ENCODE data around the gene TKT.

TKT gene

DNA sequence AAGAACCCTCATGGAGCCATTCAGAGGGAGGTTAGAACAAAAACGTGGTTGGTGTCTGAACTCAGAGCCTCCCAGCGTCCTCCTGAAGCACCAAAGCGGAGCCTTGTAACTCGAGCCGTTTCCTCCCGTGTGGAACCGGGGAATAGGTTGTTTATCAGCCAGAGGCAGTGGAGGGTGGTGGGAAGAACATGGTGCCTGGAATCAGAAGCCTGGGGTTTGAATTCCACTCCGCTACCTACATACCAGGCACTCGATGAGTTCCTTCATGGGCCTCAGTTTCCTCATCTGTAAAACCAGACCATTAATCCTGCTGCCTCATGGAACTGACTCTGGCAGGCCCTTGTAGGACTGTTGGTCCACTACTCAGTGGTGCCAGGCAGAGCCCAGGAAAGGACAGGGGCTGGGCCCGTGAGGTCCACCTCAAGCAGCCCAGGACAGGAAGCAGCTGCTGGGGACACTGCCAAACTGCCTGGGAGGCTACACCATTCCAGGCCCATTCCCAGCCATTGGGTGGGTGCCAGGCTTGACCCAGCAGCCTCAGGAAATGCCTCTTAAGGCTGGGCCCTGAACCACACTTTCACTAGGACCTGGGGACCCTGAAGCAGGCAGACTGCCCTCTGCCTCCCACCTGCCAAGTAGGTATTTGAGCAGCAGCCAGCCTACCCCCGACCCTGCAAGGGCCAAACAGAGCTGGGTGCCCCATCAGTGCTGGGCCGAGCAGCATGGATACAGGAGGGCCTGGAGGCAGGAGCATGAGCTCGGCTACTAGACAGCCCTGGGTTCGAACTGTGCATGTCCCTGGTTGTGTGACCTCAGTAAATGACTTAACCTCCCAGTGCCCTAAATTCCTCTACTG, 61.4 kb downstream of the TKT start:
- DNase-seq: no peak

DNA sequence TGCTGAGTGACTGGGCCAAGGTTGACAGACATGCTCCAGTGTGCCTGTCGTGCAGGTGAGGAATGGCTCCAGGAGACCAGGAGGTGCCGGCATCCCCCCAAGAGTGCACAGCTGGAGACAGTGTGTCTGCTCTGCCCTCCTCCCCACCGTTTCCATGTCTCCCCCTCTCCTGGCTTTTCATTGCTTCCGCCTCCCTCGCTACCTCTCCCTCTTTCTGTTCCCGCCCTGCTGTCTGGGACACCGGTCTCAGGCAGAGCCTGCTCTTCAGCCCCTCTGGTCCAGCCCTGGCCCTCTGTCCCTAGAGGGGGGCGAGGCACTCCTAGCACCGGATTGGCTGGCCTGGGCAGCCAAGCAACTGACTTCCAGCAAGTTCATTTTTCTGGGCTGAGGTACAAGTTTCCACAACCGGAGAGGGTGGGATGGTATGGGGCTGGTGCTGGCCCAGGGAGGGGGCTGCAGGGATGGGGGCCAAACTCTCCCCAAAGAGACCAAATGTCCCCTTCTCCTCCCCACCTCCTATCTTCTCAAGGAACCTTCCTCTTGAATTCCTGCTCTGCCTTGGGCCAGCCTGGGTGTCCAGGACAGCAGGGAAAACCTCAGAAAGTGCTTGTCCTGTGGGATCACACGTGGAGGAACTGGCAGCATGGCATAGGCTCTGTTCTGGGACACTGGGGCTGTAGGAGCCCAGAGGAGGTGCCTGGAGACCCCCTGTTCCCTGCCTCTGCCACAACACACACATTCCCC, 62.2 kb downstream of the TKT start:
- no peak for DNase-seq

DNA sequence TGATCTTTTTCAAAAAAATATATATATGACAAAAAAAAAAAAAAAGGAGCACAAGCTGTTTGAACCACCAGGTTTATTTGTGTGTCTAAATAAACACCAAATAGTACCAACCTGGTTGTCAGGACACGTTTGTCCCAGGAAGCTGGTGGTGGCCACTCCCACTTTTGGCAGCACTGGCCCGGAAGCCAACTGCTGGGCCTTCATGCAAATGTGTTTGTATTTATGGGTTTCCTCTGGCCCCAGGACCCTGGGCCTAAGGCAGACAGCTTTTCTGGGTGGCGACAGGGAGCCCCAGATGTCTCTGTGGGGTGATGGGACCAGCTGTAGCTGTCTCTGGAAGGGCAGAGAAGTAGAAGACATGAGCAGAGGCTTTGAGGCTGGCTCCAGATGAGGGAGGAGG, 63.2 kb downstream of the TKT start:
- DNase-seq: no peak

DNA sequence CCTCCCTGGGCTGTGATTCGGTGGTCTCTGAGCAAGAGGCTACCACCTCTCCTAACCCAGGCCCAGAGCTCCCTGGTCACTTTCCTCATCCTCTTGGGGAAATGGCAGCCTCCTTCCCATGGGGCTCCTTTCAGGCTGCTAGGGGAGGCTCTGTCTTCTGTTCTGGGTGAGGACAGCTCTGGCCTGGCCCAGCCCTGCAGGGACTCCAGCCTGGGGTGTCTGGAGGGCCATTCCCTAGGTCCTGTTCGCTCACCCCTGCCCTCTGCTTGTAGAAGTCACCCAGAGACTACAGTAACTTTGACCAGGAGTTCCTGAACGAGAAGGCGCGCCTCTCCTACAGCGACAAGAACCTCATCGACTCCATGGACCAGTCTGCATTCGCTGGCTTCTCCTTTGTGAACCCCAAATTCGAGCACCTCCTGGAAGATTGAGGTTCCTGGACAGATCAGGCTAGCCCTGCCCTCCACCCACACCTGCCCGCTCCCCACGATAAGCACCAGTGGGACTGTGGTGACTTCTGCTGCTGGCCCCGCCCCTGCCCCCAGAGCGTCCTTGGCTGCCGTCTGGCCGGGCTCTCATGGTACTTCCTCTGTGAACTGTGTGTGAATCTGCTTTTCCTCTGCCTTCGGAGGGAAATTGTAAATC, 63.9 kb downstream of the TKT start:
- DNase-seq: no peak

DNA sequence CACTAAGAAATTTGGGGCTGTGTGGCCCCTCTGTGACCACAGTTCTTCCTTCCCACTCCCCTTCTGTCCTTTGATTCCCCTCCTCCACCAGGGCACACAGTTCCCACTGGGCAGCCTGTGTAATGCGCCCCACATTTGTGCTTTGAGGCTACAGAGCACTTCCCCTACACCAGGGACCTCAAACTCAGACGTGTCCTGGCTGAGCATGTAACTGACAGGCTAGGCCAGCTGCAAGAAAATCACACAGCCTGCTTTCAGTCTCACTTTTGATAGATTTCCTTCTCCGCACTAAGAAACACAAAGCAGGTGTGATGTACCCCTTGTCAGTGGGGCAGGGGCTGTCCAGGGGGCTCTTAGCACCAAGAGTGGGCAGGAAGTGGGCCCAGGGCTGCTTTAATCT, 65.2 kb downstream of the TKT start:
- no peak for DNase-seq

DNA sequence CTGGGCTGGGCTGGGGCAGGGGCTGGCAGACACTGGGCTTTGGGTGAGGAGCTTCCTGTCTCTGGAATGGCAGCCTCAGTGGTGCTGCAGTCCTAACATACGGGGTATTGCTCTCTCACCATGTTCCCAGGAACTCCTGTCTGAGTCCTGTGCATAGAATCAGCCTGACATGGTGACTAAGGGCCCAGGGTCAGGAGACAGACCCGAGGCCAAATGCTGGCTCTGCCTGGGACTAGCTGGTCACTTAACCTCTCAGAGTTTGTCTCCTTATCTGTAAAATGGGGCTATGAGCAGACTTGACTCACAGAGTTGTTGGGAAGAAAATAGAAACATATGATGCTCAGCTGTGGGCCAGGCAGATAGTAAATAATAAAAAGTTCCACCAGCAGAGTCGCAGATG, 66.5 kb downstream of the TKT start:
- no peak for DNase-seq

DNA sequence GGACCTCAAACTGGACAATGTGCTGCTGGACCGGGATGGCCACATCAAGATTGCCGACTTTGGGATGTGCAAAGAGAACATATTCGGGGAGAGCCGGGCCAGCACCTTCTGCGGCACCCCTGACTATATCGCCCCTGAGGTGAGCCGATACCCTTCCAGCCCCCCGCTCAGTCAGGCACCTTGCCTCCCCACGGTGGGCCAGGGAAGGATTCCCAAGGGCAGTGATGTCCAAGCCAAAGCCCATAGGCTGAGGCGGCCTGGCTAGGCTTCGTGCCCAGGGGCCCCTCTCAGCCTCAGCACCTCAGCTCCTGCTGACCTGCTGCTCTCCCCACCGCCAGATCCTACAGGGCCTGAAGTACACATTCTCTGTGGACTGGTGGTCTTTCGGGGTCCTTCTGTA, 67.1 kb downstream of the TKT start:
- DNase-seq: no peak

DNA sequence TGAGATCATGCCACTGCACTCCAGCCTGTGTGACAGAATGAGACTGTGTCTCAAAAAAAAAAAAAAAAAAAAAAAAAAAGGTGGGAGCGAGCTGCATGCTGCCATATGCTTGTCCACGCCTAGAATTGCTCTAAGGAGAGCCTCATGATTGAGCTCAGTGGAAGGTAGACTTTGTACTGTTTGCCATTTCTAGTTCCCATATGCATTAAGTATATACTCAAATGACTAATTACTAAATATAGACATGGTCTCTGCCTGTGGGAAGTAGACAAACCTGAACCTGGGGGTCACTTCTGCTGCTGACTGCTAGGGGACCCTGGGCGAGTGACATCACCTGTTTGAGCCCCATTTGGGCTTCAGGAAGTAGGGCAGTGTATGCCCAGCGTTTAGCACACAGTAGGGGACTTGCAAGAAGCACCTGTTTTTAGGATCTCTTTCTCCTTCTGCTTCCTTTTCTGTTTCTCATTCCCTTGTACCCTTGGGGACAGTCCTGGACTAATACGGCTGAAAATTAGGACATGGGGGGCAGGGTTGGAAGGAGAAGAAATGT, 67.6 kb downstream of the TKT start:
- DNase-seq: no peak

DNA sequence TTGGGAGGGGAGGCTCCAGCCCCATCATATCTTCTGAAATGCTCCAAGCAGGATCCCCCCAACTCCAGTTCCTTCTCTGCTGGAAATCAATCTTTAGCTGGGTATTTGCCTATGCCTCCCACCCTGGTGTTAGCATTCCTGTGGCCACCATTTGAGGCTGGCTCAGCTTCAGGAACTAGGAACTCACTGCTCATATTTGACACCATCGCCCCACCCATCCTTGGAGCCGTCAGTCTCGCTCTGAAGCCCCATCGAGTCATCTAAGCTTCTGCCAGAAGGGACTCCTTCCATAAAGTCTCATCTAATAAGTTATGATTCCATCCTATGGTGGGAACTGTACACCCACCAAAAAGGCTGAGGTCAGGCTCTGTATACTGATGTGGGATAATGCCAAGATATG, 68.4 kb downstream of the TKT start:
- no peak for DNase-seq

DNA sequence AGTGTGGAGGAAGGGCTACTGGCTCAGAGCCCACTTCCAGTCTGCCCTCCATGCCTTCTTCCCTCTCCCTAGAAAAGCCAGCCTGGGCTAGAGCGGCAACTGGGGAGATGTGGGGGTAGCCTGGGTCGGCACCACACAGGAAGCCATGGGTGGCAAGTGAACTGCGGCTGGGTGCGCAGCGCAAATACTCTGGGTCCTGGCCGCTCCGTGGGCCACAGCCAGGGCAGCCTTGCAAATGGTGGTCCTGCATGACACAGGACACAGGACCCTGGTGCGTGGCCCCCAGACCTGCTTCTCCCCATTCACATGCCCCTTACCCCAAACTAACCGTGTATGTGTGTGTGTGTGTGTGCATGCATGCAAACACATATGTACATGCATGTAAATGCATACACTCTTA, 69.1 kb downstream of the TKT start:
- DNase-seq: no peak

DNA sequence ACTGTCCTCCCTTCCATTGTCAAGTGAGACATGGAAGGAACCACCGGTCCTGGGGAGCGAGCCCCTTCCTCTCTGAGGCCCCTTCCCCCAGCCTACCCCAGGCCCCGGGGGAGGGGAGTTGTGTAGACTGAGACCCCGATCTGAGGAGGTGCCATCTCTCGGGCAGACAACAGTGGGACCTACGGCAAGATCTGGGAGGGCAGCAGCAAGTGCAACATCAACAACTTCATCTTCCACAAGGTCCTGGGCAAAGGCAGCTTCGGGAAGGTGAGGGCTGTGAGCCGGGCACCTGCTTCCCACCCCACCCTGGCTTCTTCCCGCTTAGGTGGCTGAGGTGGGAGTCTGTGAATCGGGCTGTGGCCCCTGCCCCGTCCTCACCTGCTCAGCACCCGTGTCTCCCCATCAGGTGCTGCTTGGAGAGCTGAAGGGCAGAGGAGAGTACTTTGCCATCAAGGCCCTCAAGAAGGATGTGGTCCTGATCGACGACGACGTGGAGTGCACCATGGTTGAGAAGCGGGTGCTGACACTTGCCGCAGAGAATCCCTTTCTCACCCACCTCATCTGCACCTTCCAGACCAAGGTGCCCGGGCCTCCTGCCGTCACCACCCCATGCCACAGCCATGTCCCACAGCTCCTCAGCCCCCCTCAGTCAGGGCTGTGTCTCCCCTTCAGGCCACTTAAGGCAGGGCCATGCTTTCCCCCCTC, 69.9 kb downstream of the TKT start:
- DNase-seq: no peak

DNA sequence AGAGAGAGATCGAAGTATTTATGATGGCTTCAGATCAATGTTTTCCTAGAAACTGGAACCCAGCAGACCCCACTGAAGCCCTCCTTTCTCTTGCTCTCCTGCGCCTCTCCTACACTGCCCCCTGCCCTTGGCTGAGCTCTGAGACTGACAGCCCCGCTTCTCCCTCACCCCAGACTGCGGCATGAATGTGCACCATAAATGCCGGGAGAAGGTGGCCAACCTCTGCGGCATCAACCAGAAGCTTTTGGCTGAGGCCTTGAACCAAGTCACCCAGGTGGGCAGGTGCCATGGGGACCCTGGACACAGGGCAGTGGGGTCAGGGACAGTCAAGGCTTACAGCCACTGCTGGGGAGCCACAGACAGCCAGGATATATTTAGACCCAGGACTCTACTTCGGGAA, 71.1 kb downstream of the TKT start:
- DNase-seq: no peak

DNA sequence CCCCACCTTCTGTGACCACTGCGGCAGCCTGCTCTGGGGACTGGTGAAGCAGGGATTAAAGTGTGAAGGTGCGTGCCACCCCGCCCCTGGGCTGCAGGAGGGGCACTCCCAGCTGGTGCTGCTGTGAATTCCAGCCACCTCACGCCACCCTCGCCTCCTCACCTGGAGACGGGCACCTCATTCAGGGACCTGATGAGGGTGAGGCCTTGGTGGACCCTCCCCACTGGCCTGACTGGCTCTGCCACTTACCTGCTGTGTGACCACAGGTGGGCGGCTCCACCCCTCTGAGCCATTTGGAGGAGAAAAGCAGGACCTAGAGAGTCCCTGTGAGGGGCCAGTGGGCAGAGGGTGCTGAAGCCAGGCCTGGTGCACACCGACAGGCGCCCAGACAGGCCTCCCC, 72.3 kb downstream of the TKT start:
- no peak for DNase-seq

DNA sequence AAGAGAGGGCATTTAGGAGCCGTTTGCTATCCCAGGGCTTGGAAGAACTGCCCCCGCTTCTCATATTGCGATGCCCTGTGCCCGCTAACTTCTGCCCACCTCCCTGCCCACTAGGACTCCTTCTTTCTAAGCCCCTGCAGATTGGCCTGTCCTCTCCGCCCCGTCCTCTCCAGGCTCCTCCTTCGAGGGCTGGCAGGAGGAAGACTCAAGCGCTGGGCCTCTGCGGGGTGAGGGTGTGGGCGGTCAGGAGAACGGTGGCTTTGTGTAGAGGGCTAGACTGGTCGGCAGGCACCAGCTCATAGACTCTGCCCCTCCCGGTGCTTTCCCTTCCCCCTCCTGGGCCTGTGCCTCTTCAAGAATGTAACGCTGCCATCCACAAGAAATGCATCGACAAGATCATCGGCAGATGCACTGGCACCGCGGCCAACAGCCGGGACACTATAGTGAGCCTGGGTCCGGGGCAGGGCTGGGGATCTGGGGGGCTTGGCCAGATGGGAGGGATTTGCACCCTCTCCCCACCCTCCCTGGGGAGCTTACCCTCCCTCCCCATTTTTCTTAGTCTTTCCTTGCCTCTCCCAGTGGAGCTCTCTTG, 73.0 kb downstream of the TKT start:
- DNase-seq: no peak

DNA sequence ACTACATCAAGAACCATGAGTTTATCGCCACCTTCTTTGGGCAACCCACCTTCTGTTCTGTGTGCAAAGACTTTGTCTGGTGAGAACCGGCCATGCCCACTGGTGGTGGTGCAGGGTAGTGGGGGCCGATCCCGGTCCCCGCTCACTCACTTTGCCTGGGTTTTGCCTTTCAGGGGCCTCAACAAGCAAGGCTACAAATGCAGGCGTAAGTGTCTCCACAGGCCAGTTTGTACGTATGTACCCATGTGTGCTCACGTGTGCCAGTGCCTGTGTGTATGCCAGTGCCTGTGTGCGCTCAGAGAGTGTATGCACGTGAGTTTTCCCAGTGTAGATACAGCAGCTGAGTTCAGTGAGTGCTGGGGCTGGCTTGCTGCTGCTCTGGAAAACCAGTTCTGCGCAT, 74.3 kb downstream of the TKT start:
- DNase-seq: no peak

DNA sequence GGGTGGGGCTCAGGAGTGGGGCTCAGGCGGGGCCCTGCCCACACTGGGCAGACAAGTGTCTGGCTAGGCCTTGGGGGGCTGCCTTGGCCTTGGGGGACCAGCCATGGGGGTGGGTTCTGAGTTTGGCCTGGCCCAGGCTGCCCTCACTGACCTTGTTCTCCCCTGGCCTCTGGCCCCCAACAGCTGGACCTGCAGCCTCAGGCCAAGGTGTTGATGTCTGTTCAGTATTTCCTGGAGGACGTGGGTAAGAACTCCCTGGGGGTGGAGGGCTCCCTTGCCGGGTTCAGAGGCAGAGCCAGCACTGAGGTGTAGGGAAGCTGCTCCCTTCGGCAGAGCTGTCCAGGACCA, 74.8 kb downstream of the TKT start:
- no peak for DNase-seq

DNA sequence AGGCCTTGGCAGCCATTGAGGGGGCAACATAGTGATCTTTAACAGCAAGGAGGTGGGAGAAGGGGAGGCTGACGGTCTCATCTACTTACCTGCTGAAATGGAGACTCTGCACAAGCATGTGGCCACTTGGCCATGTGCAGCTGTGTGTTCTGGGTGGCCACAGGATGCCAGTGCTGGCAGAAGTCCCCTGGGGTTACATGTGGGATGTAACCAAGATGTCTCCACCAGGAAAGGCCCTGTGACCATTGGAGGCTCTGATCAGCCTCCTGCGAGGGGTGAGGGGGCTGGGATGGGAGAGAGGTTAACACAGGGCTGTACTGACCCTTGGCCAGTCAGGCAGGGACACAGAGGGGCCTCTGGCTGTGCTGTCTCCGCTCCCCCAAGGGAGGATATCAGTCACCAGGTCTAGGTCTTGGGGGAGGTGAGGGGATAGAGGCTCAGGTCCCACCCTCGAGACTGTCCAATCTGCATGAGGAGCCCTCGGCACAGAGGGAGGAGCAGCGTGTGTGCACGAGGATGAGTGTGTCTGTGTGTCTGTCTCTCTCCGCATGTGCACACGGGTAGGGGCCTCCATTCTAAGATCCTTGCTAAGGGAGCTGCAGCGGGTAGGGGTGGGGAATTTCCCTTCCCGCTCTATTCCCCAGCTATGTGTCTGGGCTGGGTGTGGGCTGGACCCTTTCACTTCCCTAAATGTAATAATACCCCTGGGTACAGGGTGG, 75.4 kb downstream of the TKT start:
- DNase-seq: peak; percentile 88

DNA sequence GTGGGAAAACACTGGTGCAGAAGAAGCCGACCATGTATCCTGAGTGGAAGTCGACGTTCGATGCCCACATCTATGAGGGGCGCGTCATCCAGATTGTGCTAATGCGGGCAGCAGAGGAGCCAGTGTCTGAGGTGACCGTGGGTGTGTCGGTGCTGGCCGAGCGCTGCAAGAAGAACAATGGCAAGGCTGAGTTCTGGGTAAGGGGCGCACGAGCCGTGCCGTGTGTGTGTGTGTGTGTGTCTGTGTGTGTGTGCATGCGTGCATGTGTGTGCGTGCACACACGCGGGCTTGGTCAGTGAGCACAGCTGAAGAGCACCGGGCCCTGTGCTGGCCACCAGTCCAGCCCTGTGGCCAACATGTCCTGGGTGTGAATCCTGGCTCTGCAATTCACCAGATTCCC, 76.2 kb downstream of the TKT start:
- no peak for DNase-seq

DNA sequence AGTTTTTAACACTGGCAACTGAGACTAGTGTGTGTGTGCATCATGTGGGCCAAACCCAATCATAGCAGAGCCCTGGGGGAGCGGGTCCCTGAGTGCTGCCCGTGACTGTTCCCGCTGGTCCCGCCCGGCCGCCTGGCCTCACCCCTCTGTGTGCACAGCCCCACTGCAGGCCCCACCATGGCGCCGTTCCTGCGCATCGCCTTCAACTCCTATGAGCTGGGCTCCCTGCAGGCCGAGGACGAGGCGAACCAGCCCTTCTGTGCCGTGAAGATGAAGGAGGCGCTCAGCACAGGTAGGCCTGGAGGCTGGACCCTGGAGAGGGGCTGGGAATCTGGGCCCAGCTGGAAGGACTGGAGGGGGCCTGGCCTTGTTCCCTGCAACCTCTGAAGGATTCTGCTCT, 77.6 kb downstream of the TKT start:
- DNase-seq: no peak

DNA sequence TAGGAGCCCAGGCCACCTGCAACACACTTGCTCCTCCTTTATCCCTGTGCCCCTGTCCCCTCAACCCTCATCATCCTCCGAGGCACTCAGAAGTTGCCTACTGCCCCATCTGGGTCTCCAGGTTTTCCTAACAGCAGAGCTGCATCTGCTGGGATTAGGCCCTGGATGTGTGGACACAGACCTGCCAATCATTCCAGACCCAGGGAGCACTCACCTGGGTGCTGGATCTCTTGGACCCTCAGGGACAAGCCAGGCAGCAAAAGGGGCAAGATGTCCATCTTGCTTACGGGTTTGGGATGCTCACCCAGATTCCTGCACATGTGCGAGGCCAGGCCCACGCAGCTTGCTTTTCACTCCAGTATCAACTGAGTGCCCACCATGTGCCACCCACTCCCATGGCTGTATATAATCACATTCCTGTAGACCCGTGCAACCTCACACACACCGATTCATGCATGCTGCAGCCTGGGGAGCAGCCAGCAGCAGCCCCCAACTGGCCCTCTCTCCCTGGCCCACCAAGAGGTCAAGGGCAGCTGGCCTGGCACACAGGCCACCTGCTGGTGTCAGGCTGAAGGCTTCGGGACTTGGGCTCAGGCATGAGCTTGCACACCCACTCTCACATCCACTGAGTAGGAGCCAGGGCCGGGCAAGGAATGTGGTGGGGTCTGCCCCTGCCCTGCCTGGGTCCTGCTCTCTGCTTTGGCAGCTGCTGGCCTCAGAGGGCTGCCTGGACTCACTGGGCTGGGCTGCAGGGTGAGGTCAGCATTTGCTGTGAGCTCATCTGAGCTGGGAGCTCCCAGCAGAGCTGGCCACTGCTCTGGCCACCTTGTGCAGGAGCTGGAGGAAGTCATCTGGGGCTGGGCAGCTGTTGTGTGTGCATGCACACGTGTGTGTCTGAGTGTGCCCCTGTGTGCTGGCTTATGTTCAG, 79.9 kb downstream of the TKT start:
- no peak for DNase-seq

Measured in inflammatory macrophage treated with lipopolysaccharide for 4 hours (primary cell).